ENCODE measurements around the gene CXADR. TPM values are rescaled to one million over a fixed set of nuclear protein-coding genes. Genes with fewer than 3 reads are reported as not detected.

CXADR gene
- total RNA-seq, 4 donors from 2014 or later: 39.9 to 75.4 (median 62.9) TPM

DNA sequence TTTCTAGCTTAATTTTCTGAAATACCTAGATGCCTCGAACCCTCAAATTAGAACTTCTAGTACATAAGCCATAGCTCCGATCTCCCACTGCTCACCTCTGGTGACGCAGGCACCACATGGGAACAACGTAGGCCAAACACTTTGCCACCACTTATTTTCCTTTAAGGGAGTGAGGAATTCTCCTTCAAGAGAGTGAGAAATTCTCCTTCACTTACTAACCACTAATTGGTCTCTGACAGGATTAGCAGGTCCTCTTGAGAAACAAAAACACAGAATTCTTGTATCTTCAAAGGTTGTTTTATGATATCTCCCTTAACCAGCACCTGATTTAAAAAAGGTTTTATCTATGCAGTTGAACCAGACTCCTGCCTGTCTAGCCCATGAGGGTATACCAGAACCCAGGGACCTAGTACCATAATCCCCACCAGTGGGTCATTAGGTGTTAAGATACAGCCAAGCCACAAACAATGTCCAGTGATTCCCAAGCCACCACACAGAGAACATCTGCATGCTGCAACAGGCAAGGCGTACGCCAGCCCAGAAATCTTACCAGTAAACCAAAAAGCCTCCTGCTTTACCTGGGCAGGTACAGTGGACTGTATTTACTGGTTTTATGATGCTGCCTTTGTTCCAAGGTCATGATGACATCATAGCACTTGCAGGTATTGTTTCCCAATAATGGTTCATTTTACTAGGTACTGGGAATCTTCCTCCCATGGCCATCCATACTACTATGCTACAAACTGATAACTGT, 20.3 kb upstream of the CXADR start:
- WGBS, 2 donors: 83 to 85% methylated on average over 6 of the region's 6 CpGs

DNA sequence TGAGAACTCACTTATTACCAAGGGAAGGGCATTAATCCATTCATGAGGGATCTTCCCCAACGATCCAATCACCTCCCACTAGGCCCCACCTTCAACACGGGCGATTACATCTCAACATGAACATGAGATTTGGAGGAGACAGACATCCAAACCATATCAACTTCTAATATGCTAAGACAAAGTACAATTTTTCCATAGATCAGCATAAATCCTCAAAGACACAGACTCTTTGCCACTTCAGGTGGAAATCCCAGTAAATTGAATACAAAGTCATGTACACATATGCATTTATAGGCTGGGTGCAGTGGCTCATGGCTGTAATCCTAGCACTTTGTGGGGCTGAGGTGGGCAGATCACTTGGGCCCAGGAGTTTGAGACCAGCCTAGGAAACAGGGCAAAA, 18.8 kb upstream of the CXADR start:
- H3K36me3 ChIP-seq: no peaks in the 10 kb centered on the region
- DNase-seq: no peak
- H3K4me3 ChIP-seq (replicated peaks in 1 of 3): no peak overlapping the region
- peaks cover 10 to 19% of the 10 kb centered on the region in 2 donors for H3K4me1 ChIP-seq
- 93 to 94% methylated on average over 3 of the region's 3 CpGs for WGBS, 2 donors
- no peak for TF ChIP-seq POLR2A (IDR thresholded peaks at IDR 0.05)
- TF ChIP-seq, protein P1, sequence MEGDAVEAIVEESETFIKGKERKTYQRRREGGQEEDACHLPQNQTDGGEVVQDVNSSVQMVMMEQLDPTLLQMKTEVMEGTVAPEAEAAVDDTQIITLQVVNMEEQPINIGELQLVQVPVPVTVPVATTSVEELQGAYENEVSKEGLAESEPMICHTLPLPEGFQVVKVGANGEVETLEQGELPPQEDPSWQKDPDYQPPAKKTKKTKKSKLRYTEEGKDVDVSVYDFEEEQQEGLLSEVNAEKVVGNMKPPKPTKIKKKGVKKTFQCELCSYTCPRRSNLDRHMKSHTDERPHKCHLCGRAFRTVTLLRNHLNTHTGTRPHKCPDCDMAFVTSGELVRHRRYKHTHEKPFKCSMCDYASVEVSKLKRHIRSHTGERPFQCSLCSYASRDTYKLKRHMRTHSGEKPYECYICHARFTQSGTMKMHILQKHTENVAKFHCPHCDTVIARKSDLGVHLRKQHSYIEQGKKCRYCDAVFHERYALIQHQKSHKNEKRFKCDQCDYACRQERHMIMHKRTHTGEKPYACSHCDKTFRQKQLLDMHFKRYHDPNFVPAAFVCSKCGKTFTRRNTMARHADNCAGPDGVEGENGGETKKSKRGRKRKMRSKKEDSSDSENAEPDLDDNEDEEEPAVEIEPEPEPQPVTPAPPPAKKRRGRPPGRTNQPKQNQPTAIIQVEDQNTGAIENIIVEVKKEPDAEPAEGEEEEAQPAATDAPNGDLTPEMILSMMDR (IDR thresholded peaks at IDR 0.05): no peak
- no peak overlapping the region for H3K27ac ChIP-seq
- H3K27me3 ChIP-seq: no peaks in the 10 kb centered on the region
- H3K9me3 ChIP-seq: no peaks in the 10 kb centered on the region
- intact Hi-C loops (cut with DNase I): no loop called here

More for the DNA sequence above, 20.3 kb upstream of the CXADR start:
- Histone ChIP-seq H3K4me1 (peaks cover 10 to 11% of the 10 kb centered on the region in 2 donors), H3K27ac (no peak overlapping the region), H3K27me3 (no peaks in the 10 kb centered on the region), H3K9me3 (no peaks in the 10 kb centered on the region), H3K36me3 (no peaks in the 10 kb centered on the region), H3K4me3 (replicated peaks in 1 of 3) (no peak overlapping the region)
- no peak for DNase-seq
- intact Hi-C loops (cut with DNase I): no loop called here
- TF ChIP-seq POLR2A (IDR thresholded peaks at IDR 0.05): no peak
- TF ChIP-seq, protein P1 (IDR thresholded peaks at IDR 0.05): no peak

DNA sequence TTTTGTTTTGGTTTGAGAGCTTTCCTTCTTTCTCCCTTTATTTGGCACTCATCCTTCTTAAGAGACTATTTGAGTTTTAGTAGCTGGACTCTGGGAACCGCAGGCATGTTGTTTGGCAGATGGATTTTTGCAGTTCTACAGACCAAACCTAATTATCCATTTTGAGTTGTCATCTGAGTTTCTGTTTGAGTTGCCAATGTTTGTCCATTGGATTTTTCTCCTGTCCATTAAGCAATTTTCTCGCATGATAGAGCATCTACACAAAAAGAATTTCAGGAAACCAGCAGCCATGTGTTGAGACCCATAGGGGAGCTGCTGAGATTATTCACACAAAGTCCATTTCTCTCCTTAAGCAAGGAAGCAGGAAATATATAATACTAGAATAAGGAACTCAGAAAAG, 17.2 kb upstream of the CXADR start:
- peaks cover 16 to 20% of the 10 kb centered on the region in 2 donors for H3K4me1 ChIP-seq
- intact Hi-C loops (cut with DNase I): no loop called here
- no peaks in the 10 kb centered on the region for H3K27me3 ChIP-seq
- 68 to 80% methylated on average over 2 of the region's 2 CpGs for WGBS, 2 donors
- H3K4me3 ChIP-seq (replicated peaks in 1 of 3): no peak overlapping the region
- no peak for TF ChIP-seq POLR2A (IDR thresholded peaks at IDR 0.05)
- TF ChIP-seq, protein P1 (IDR thresholded peaks at IDR 0.05): no peak
- H3K27ac ChIP-seq: no peak overlapping the region
- DNase-seq: no peak
- H3K36me3 ChIP-seq: no peaks in the 10 kb centered on the region
- no peaks in the 10 kb centered on the region for H3K9me3 ChIP-seq

DNA sequence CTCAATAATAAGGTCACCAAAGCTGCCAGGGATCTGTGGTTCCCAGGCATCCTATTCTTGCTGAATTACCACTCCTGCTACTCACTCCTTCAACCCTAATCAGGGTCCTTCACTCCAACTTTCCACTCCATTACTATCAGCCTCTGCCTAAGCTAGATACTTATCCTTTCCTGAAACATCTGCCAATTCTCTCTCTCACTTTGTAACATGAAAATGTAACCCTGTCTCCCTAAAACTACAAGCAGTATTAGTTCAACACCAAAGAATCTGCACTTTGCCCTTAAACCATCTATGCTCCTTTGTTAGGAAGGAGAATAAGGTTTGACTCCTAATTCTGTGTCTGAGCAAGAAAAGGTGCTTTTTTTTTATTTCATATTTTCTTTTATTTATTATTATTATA, 15.5 kb upstream of the CXADR start:
- TF ChIP-seq, protein P1 (IDR thresholded peaks at IDR 0.05): no peak
- TF ChIP-seq POLR2A (IDR thresholded peaks at IDR 0.05): no peak
- no peaks in the 10 kb centered on the region for H3K27me3 ChIP-seq
- peaks cover 11 to 14% of the 10 kb centered on the region in 2 donors for H3K4me1 ChIP-seq
- no peaks in the 10 kb centered on the region for H3K36me3 ChIP-seq
- DNase-seq: no peak
- H3K27ac ChIP-seq: no peak overlapping the region
- H3K9me3 ChIP-seq: no peaks in the 10 kb centered on the region
- intact Hi-C loops (cut with DNase I): no loop called here
- no peak overlapping the region for H3K4me3 ChIP-seq (replicated peaks in 1 of 3)

DNA sequence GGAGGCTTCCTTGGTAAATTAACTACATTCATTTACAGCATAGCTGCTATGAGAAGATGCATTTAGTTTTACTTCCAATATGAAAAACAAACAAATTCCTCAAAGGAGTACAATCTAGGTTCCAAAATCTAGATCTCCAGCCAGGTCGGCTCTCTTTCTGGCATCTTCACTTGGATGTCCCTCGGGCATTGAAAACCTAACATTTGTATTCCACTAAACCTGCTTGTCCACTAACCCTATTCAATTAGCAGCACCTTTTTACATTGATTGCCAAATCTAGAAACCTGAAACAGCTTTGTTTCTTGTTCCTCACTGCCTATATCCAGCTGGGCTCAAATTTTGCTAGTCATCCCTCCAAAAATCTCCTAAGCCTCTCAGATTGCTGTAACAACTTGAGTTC, 14.3 kb upstream of the CXADR start:
- Histone ChIP-seq H3K27me3 (no peaks in the 10 kb centered on the region), H3K4me3 (replicated peaks in 1 of 3) (no peak overlapping the region), H3K27ac (peak overlapping the region; percentile 26 to 54 (median 52)), H3K4me1 (peaks cover 7 to 9% of the 10 kb centered on the region in 2 donors), H3K36me3 (no peaks in the 10 kb centered on the region), H3K9me3 (no peaks in the 10 kb centered on the region)
- DNase-seq: no peak
- TF ChIP-seq, protein P1 (IDR thresholded peaks at IDR 0.05): no peak
- TF ChIP-seq POLR2A (IDR thresholded peaks at IDR 0.05): no peak
- 26 to 33% methylated on average over 2 of the region's 2 CpGs for WGBS, 2 donors
- intact Hi-C loops (cut with DNase I): no loop called here

Data from thyroid gland (tissue), 4 donors.